HepG2 (cell line): ENCODE data around the gene ACACB. TPM values are rescaled to one million over a fixed set of nuclear protein-coding genes. Genes with fewer than 3 reads are reported as not detected.

Experiments used
- CBFB ChIP-seq: sonication (generic); formaldehyde crosslinking; IDR thresholded peaks from 2 replicates; pipeline ENCODE4 v1.4.0; 2020; ENCODE audit warnings: missing genetic modification reagents
- SATB2 ChIP-seq: sonication (generic); formaldehyde crosslinking; IDR thresholded peaks from 2 replicates; pipeline ENCODE4 v1.5.0; 2020; ENCODE audit warnings: missing genetic modification reagents
- TBX2 ChIP-seq: sonication (generic); formaldehyde crosslinking; IDR thresholded peaks from 2 replicates; pipeline ENCODE4 v1.5.0; 2020; ENCODE audit warnings: missing genetic modification reagents, mild to moderate bottlenecking, borderline replicate concordance
- ZBTB7B ChIP-seq: sonication (generic); formaldehyde crosslinking; IDR thresholded peaks from 2 replicates; pipeline ENCODE4 v1.4.0; 2020; ENCODE audit warnings: missing genetic modification reagents
- ZNF296 ChIP-seq: sonication (generic); formaldehyde crosslinking; conservative IDR thresholded peaks from 2 replicates; pipeline ENCODE4 v1.5.0; 2020; ENCODE audit warnings: mild to moderate bottlenecking, missing genetic modification reagents
- ZNF333 ChIP-seq: sonication (generic); formaldehyde crosslinking; IDR thresholded peaks from 2 replicates; pipeline ENCODE4 v1.4.0; 2020; ENCODE audit warnings: mild to moderate bottlenecking, missing genetic modification reagents, borderline replicate concordance
- ZNF570 ChIP-seq: sonication (generic); formaldehyde crosslinking; IDR thresholded peaks from 2 replicates; pipeline ENCODE4 v1.4.0; 2020; ENCODE audit warnings: mild to moderate bottlenecking, missing genetic modification reagents, borderline replicate concordance
- polyA plus RNA-seq, 8 experiments: library from polyadenylated mRNA; depleted of rRNA in 3 of 8; stranded (reverse) in 7 of 8; unstranded in 1 of 8; fragments of >200 nt; fragmentation: Illumina TruSeq in 4 of 8; extraction: Trizol in 4 of 8; gene quantifications; 2 replicates each; pipeline versions ENCODE4 v1.2.1 to v1.2.3, GENCODE V29; 2011 to 2016; ENCODE audit warnings: low read depth in 4 of 8, missing spikeins in 1 of 8, mixed read lengths in 1 of 8; ENCODE audit not compliant: insufficient read depth in 1 of 8
- total RNA-seq, 5 experiments: library from RNA; depleted of rRNA; stranded (reverse); fragments of >200 nt; fragmentation: Illumina TruSeq; extraction: Trizol; gene quantifications; 2 replicates each; pipeline ENCODE4 v1.2.3, GENCODE V29; 2016; ENCODE audit warnings: low read depth in 1 of 5
- TF ChIP-seq, protein P1 (sequence below): sonication (generic); formaldehyde crosslinking; IDR thresholded peaks from 2 replicates; pipeline ENCODE4 v1.4.0; 2020; ENCODE audit warnings: mild to moderate bottlenecking, missing genetic modification reagents
- TF ChIP-seq, protein P2 (sequence below), 2 experiments: fragments of 450-650 bp in 1 of 2; sonication (generic) in 1 of 2; formaldehyde crosslinking; IDR thresholded peaks; 2 replicates each; pipeline versions ENCODE4 v1.5.0 to v1.8.0; 2020 to 2022; ENCODE audit warnings: mild to moderate bottlenecking in 1 of 2, missing genetic modification reagents in 1 of 2
- TF ChIP-seq, protein P3 (sequence below): sonication (generic); formaldehyde crosslinking; IDR thresholded peaks from 2 replicates; pipeline ENCODE4 v1.8.0; 2022; ENCODE audit warnings: mild to moderate bottlenecking, missing genetic modification reagents, moderate library complexity
- TF ChIP-seq, protein P4 (sequence below): sonication (generic); formaldehyde crosslinking; IDR thresholded peaks from 2 replicates; pipeline ENCODE4 v1.5.1; 2020; ENCODE audit warnings: mild to moderate bottlenecking, missing genetic modification reagents
- TF ChIP-seq, protein P5 (sequence below): sonication (generic); formaldehyde crosslinking; IDR thresholded peaks from 2 replicates; pipeline ENCODE4 v1.4.0; 2020; ENCODE audit warnings: missing genetic modification reagents, borderline replicate concordance

The ACACB gene
- total and polyA plus RNA-seq, 2 of the 13 experiments (the other 11 are each of a cell fraction or from before 2014, with no cell fraction given) = 6.2 to 8.6 TPM

DNA sequence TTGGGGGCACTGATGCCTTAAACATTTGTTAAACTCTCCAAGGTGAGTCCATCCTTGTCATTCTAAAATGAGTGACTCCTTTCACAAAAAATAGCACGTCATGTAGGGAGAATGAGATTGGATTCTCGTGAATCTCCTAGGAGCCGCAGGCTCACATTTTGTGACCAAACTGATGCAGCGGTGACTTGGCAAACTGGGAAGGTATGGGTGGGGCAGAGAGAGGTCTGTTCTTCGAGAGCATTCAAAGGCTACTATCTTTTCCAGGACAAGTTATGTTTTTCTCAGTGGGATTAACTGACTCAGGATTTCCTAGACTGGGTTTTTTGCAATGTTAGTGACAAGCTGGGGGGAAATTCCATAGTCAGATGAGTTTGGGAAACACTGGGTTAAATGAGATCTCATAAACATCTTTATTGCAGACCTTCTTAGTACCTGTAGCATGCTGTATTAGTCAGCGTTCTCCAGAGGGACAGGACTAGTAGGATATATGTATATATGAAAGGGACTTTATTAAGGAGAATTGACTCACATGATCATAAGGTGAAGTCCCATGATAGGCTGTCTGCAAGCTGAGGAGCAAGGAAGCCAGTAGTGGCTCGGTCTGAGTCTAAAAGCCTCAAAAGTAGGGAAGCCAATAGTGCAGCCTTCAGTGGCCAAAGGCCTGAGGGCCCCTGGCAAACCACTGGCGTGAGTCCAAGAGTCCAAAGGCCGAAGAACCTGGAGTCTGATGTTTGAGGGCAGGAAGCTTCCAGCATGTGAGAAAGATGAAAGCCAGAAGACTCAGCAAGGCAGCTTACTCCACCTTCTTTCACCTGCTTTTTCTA is 131.7 kb downstream of the ACACB start (continued):
- TF ChIP-seq, protein P1, sequence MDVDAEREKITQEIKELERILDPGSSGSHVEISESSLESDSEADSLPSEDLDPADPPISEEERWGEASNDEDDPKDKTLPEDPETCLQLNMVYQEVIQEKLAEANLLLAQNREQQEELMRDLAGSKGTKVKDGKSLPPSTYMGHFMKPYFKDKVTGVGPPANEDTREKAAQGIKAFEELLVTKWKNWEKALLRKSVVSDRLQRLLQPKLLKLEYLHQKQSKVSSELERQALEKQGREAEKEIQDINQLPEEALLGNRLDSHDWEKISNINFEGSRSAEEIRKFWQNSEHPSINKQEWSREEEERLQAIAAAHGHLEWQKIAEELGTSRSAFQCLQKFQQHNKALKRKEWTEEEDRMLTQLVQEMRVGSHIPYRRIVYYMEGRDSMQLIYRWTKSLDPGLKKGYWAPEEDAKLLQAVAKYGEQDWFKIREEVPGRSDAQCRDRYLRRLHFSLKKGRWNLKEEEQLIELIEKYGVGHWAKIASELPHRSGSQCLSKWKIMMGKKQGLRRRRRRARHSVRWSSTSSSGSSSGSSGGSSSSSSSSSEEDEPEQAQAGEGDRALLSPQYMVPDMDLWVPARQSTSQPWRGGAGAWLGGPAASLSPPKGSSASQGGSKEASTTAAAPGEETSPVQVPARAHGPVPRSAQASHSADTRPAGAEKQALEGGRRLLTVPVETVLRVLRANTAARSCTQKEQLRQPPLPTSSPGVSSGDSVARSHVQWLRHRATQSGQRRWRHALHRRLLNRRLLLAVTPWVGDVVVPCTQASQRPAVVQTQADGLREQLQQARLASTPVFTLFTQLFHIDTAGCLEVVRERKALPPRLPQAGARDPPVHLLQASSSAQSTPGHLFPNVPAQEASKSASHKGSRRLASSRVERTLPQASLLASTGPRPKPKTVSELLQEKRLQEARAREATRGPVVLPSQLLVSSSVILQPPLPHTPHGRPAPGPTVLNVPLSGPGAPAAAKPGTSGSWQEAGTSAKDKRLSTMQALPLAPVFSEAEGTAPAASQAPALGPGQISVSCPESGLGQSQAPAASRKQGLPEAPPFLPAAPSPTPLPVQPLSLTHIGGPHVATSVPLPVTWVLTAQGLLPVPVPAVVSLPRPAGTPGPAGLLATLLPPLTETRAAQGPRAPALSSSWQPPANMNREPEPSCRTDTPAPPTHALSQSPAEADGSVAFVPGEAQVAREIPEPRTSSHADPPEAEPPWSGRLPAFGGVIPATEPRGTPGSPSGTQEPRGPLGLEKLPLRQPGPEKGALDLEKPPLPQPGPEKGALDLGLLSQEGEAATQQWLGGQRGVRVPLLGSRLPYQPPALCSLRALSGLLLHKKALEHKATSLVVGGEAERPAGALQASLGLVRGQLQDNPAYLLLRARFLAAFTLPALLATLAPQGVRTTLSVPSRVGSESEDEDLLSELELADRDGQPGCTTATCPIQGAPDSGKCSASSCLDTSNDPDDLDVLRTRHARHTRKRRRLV = no peak
- TF ChIP-seq, protein P2, sequence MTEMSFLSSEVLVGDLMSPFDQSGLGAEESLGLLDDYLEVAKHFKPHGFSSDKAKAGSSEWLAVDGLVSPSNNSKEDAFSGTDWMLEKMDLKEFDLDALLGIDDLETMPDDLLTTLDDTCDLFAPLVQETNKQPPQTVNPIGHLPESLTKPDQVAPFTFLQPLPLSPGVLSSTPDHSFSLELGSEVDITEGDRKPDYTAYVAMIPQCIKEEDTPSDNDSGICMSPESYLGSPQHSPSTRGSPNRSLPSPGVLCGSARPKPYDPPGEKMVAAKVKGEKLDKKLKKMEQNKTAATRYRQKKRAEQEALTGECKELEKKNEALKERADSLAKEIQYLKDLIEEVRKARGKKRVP (CRISPR knock-in tag; IDR thresholded peaks at IDR 0.05) = no peak
- TF ChIP-seq ZNF570 (CRISPR knock-in tag) (no peak), ZNF296 (CRISPR knock-in tag) (no peak), TBX2 (CRISPR knock-in tag) (no peak; the same call in 1 of the 2 replicates), CBFB (CRISPR knock-in tag) (no peak), SATB2 (CRISPR knock-in tag) (no peak), ZBTB7B (CRISPR knock-in tag) (no peak), ZNF333 (CRISPR knock-in tag) (no peak)
- TF ChIP-seq, protein P3, sequence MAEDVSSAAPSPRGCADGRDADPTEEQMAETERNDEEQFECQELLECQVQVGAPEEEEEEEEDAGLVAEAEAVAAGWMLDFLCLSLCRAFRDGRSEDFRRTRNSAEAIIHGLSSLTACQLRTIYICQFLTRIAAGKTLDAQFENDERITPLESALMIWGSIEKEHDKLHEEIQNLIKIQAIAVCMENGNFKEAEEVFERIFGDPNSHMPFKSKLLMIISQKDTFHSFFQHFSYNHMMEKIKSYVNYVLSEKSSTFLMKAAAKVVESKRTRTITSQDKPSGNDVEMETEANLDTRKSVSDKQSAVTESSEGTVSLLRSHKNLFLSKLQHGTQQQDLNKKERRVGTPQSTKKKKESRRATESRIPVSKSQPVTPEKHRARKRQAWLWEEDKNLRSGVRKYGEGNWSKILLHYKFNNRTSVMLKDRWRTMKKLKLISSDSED (CRISPR knock-in tag) = no peak
- TF ChIP-seq, protein P4, sequence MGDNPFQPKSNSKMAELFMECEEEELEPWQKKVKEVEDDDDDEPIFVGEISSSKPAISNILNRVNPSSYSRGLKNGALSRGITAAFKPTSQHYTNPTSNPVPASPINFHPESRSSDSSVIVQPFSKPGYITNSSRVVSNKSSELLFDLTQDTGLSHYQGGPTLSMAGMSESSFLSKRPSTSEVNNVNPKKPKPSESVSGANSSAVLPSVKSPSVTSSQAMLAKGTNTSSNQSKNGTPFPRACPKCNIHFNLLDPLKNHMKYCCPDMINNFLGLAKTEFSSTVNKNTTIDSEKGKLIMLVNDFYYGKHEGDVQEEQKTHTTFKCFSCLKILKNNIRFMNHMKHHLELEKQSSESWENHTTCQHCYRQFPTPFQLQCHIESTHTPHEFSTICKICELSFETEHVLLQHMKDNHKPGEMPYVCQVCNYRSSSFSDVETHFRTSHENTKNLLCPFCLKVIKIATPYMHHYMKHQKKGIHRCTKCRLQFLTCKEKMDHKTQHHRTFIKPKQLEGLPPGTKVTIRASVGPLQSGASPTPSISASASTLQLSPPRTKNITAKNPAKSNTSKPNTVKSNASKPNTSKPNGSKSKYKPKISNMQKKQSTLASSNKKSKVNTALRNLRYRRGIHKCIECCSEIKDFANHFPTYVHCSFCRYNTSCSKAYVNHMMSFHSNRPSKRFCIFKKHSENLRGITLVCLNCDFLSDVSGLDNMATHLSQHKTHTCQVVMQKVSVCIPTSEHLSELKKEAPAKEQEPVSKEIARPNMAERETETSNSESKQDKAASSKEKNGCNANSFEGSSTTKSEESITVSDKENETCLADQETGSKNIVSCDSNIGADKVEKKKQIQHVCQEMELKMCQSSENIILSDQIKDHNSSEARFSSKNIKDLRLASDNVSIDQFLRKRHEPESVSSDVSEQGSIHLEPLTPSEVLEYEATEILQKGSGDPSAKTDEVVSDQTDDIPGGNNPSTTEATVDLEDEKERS (CRISPR knock-in tag) = no peak
- TF ChIP-seq, protein P5, sequence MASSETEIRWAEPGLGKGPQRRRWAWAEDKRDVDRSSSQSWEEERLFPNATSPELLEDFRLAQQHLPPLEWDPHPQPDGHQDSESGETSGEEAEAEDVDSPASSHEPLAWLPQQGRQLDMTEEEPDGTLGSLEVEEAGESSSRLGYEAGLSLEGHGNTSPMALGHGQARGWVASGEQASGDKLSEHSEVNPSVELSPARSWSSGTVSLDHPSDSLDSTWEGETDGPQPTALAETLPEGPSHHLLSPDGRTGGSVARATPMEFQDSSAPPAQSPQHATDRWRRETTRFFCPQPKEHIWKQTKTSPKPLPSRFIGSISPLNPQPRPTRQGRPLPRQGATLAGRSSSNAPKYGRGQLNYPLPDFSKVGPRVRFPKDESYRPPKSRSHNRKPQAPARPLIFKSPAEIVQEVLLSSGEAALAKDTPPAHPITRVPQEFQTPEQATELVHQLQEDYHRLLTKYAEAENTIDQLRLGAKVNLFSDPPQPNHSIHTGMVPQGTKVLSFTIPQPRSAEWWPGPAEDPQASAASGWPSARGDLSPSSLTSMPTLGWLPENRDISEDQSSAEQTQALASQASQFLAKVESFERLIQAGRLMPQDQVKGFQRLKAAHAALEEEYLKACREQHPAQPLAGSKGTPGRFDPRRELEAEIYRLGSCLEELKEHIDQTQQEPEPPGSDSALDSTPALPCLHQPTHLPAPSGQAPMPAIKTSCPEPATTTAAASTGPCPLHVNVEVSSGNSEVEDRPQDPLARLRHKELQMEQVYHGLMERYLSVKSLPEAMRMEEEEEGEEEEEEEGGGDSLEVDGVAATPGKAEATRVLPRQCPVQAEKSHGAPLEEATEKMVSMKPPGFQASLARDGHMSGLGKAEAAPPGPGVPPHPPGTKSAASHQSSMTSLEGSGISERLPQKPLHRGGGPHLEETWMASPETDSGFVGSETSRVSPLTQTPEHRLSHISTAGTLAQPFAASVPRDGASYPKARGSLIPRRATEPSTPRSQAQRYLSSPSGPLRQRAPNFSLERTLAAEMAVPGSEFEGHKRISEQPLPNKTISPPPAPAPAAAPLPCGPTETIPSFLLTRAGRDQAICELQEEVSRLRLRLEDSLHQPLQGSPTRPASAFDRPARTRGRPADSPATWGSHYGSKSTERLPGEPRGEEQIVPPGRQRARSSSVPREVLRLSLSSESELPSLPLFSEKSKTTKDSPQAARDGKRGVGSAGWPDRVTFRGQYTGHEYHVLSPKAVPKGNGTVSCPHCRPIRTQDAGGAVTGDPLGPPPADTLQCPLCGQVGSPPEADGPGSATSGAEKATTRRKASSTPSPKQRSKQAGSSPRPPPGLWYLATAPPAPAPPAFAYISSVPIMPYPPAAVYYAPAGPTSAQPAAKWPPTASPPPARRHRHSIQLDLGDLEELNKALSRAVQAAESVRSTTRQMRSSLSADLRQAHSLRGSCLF (CRISPR knock-in tag) = no peak
